ENCODE results near the gene MGA. TPM values are rescaled to one million over a fixed set of nuclear protein-coding genes. Genes with fewer than 3 reads are reported as not detected.

Gene MGA
- total RNA-seq, 1 donor from 2014 or later: 43.1 TPM

DNA sequence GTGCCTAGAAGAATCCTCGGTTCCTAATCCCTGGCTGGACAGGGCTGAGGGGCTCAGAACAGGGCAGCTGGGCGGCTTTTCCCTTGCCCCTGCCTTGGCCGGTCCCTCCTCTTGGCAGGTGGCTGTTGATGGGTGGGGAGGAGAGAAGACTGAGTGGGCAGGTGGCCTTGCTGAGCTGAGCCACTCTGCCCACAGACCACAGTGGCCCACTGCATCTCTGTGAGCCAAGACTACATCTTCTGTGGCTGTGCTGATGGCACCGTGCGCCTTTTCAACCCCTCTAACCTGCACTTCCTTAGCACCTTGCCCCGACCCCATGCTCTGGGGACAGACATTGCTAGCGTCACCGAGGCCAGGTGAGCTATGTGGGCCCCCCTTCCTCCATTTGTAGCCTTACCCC is 153.2 kb downstream of the MGA start:
- peaks cover 4% of the 10 kb centered on the region for H3K36me3 ChIP-seq (ENCODE audit: control insufficient read depth, insufficient read depth, low read length)
- no peak for DNase-seq (ENCODE audit: low read depth)
- no peak for TF ChIP-seq CTCF (IDR thresholded peaks at IDR 0.05; ENCODE audit: insufficient read depth, low read length, poor library complexity, severe bottlenecking)
- H3K4me3 ChIP-seq (ENCODE audit: low read depth, low read length): no peak overlapping the region
- H3K27me3 ChIP-seq (ENCODE audit: control insufficient read depth, insufficient read depth, low read length): no peaks in the 10 kb centered on the region

- no peak for TF ChIP-seq CTCF (IDR thresholded peaks at IDR 0.05; ENCODE audit: insufficient read depth, low read length, poor library complexity, severe bottlenecking)
- peaks cover 6% of the 10 kb centered on the region for H3K36me3 ChIP-seq (ENCODE audit: control insufficient read depth, insufficient read depth, low read length)
- DNase-seq (ENCODE audit: low read depth): no peak
- no peak overlapping the region for H3K4me3 ChIP-seq (ENCODE audit: low read depth, low read length)
- no peaks in the 10 kb centered on the region for H3K27me3 ChIP-seq (ENCODE audit: control insufficient read depth, insufficient read depth, low read length)
Observed at GRCh38 chr15:41814534-41814933, 154.3 kb downstream of the MGA start.

GRCh38 chr15:41816788-41817187 is 156.6 kb downstream of the MGA start:
- no peaks in the 10 kb centered on the region for H3K27me3 ChIP-seq (ENCODE audit: control insufficient read depth, insufficient read depth, low read length)
- TF ChIP-seq CTCF (IDR thresholded peaks at IDR 0.05; ENCODE audit: insufficient read depth, low read length, poor library complexity, severe bottlenecking): no peak
- H3K4me3 ChIP-seq (ENCODE audit: low read depth, low read length): no peak overlapping the region
- DNase-seq (ENCODE audit: low read depth): no peak
- H3K36me3 ChIP-seq (ENCODE audit: control insufficient read depth, insufficient read depth, low read length): peaks cover 8% of the 10 kb centered on the region

GRCh38 chr15:41817327-41817726 is 157.1 kb downstream of the MGA start:
- DNase-seq (ENCODE audit: low read depth): no peak
- H3K27me3 ChIP-seq (ENCODE audit: control insufficient read depth, insufficient read depth, low read length): no peaks in the 10 kb centered on the region
- peaks cover 8% of the 10 kb centered on the region for H3K36me3 ChIP-seq (ENCODE audit: control insufficient read depth, insufficient read depth, low read length)
- no peak for TF ChIP-seq CTCF (IDR thresholded peaks at IDR 0.05; ENCODE audit: insufficient read depth, low read length, poor library complexity, severe bottlenecking)
- no peak overlapping the region for H3K4me3 ChIP-seq (ENCODE audit: low read depth, low read length)

GRCh38 chr15:41817781-41818180 is 157.6 kb downstream of the MGA start:
- no peaks in the 10 kb centered on the region for H3K27me3 ChIP-seq (ENCODE audit: control insufficient read depth, insufficient read depth, low read length)
- peaks cover 6% of the 10 kb centered on the region for H3K36me3 ChIP-seq (ENCODE audit: control insufficient read depth, insufficient read depth, low read length)
- no peak for TF ChIP-seq CTCF (IDR thresholded peaks at IDR 0.05; ENCODE audit: insufficient read depth, low read length, poor library complexity, severe bottlenecking)
- no peak overlapping the region for H3K4me3 ChIP-seq (ENCODE audit: low read depth, low read length)
- DNase-seq (ENCODE audit: low read depth): no peak

DNA sequence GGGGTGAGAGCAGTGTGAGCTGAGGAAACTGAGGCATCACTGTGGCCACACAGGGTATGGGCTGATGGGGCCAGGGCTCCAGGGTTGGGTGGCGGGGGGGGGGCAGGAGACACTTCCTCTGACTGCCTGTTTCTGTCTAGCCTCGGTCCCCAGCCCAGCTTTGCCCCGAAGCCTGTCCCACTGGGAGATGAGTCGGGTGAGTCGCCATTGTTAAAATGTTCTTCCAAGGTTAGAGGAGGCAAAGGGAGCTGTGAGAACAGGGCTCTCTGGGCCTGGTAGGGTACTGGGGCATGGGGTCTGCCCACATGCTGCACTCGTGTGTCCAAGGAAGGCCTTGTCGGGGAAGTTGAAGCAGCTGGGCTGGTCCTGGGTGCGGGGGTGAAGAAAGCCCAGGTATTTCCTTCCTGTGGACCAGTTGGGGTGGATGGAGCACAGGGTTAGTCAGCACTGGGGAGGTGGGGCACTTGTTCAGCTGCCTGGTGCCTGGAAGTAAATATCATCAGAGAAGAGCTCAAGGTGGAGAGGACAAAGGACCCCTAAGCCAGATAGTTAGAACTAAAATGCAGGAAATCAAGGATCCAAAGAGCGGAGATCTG is 159.3 kb downstream of the MGA start:
- Histone ChIP-seq H3K36me3 (ENCODE audit: control insufficient read depth, insufficient read depth, low read length) (peaks cover 7% of the 10 kb centered on the region), H3K27me3 (ENCODE audit: control insufficient read depth, insufficient read depth, low read length) (no peaks in the 10 kb centered on the region), H3K4me3 (ENCODE audit: low read depth, low read length) (no peak overlapping the region)
- no peak for DNase-seq (ENCODE audit: low read depth)
- no peak for TF ChIP-seq CTCF (IDR thresholded peaks at IDR 0.05; ENCODE audit: insufficient read depth, low read length, poor library complexity, severe bottlenecking)
